ENCODE data around the gene ABCC3. TPM values are rescaled to one million over a fixed set of nuclear protein-coding genes. Genes with fewer than 3 reads are reported as not detected.

ABCC3 gene
- total and polyA plus RNA-seq, 2 donors (not counting 3 experiments of a cell fraction or from before 2014, with no cell fraction given): 1.1 to 2.6 TPM

DNA sequence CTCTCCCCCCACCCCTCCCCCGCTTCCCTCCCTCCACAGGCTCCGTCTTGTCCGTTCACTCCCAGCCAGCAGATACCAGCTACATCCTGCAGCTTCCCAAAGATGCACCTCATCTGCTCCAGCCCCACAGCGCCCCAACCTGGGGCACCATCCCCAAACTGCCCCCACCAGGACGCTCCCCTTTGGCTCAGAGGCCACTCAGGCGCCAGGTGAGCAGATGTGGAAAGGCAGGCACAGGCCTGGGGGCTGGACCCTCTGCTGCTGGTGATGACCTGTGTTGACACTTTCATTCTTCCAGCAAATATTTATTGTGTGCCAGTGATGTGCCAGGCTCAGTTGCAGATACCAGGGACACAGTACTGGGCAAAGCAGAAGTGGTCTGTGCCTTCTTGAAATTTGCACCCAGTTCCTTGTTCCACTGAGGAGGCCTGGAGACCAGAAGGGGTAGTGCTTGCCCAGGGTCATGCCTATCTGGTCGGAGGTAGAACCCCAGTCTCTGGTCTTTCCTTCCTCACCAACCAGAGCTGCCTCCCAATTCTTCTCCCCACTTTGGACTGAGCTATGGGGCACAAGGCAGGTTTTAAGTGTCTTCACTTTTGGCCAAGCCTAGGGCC lies 10.3 kb upstream of the ABCC3 start:
- no peaks in the 10 kb centered on the region for H3K36me3 ChIP-seq (ENCODE audit: control insufficient read depth in 2 of 2, extremely low read depth in 1 of 2, insufficient read depth in 2 of 2, low read length in 2 of 2)
- H3K27ac ChIP-seq (ENCODE audit: insufficient read depth, low read depth, low read length): no peak overlapping the region
- H3K9ac ChIP-seq (replicated peaks; ENCODE audit: extremely low read depth, insufficient read depth, low read length): no peak overlapping the region
- H3K27me3 ChIP-seq (ENCODE audit: control insufficient read depth in 2 of 2, insufficient read depth in 2 of 2, low read length in 2 of 2): peaks cover 0 to 2% of the 10 kb centered on the region in 2 experiments
- H2AFZ ChIP-seq (ENCODE audit: low read depth, low read length): no peak overlapping the region
- ChIA-PET CTCF (interaction anchor here (0.6 to 10.3 kb wide), 15 partner anchors 7 to 142 kb away, joined by 3 to 398 read pairs (median 11); partner anchors contain the start of gene SPATA20), POLR2A (no interaction called here)
- FAIRE-seq (no peak), DNase-seq (ENCODE audit: low read depth, low spot score) (no peak)
- TF ChIP-seq JUN (IDR thresholded peaks at IDR 0.05; ENCODE audit: borderline replicate concordance, insufficient read depth, insufficient read length, low read depth) (no peak), POLR2A (IDR thresholded peaks at IDR 0.05; ENCODE audit: low read depth, low read length) (no peak), POLR2AphosphoS5 (IDR thresholded peaks at IDR 0.05; ENCODE audit: insufficient read depth, low read depth, low read length) (no peak), EZH2 (IDR thresholded peaks at IDR 0.05; ENCODE audit: borderline replicate concordance, low read depth, low read length, severe bottlenecking) (no peak), FOS (IDR thresholded peaks at IDR 0.05; ENCODE audit: borderline replicate concordance, insufficient read depth, low read length) (no peak), MYC (IDR thresholded peaks at IDR 0.05; ENCODE audit: low read depth, low read length) (no peak), GATA2 (IDR thresholded peaks at IDR 0.05; ENCODE audit: insufficient read depth, insufficient read length, low read depth, low read length) (no peak), CTCF (IDR thresholded peaks at IDR 0.05; ENCODE audit: extremely low read depth in 1 of 2, insufficient read depth in 1 of 2, low read depth in 1 of 2, low read length in 2 of 2) (no peak)
- TF ChIP-seq, protein P1, sequence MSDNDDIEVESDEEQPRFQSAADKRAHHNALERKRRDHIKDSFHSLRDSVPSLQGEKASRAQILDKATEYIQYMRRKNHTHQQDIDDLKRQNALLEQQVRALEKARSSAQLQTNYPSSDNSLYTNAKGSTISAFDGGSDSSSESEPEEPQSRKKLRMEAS (IDR thresholded peaks at IDR 0.05; ENCODE audit: insufficient read depth, insufficient read length): no peak
- intact Hi-C loops (cut with micrococcal nuclease): no loop called here
- H3K9me1 ChIP-seq (replicated peaks; ENCODE audit: control insufficient read depth, extremely low read depth, insufficient read depth, low read length): no peaks in the 10 kb centered on the region
- no peaks in the 10 kb centered on the region for H3K9me3 ChIP-seq (replicated peaks; ENCODE audit: control insufficient read depth, insufficient read depth, low read length)
- no peak overlapping the region for H3K4me3 ChIP-seq (replicated peaks in 1 of 3; ENCODE audit: insufficient read depth in 1 of 3, low read depth in 1 of 3, low read length in 3 of 3)
- peaks cover 1% of the 10 kb centered on the region for H3K4me1 ChIP-seq (ENCODE audit: control insufficient read depth, extremely low read depth, insufficient read depth, low read length)
- no peaks in the 10 kb centered on the region for H4K20me1 ChIP-seq (replicated peaks; ENCODE audit: control insufficient read depth, extremely low read depth, insufficient read depth, low read length)
- BruUV-seq (replicated peaks): no TSS peak
- H3K4me2 ChIP-seq (ENCODE audit: insufficient read depth, low read length): no peak overlapping the region
- dilution Hi-C loops (cut with MboI; ENCODE audit: extremely low pct_ligation_motif_present, low sequenced_read_pairs): no loop called here
- H3K79me2 ChIP-seq (ENCODE audit: control insufficient read depth, insufficient read depth, low read length): no peaks in the 10 kb centered on the region

Measured in endothelial cell of umbilical vein (primary cell).